SU-DHL-6 (cell line): ENCODE measurements around the gene TMEM131.
A peak's percentile ranks its signal among the peaks of the same experiment; 100 is the strongest.

Source experiments
- H2AFZ ChIP-seq: fragments of 200-600 bp; sonication (generic); 2 replicates; pipeline ENCODE4 v1.6.1; 2014; ENCODE audit warnings: low read depth, mild to moderate bottlenecking, moderate library complexity, mixed read lengths, antibody characterized with exemption, low read length; ENCODE audit not compliant: severe bottlenecking
- H3F3A ChIP-seq: fragments of 200-600 bp; shearing (Covaris generic); 2 replicates; pipeline ENCODE4 v1.6.0; 2016; ENCODE audit warnings: antibody characterized with exemption, mild to moderate bottlenecking; ENCODE audit not compliant: insufficient read depth
- H3K27ac ChIP-seq: fragments of 200-600 bp; sonication (generic); 2 replicates; pipeline ENCODE4 v1.5.1; 2016; ENCODE audit warnings: low read depth, mild to moderate bottlenecking, low read length, moderate library complexity, mixed read lengths
- H3K27me3 ChIP-seq: fragments of 200-600 bp; sonication (generic), shearing (Covaris generic); 2 replicates; pipeline ENCODE4 v1.6.0; 2014; ENCODE audit warnings: mild to moderate bottlenecking, low read length
- H3K36me3 ChIP-seq: fragments of 200-600 bp; sonication (generic); 2 replicates; pipeline ENCODE4 v1.6.1; 2014; ENCODE audit warnings: mild to moderate bottlenecking, low read length, mixed read lengths
- H3K4me2 ChIP-seq: fragments of 300-600, 200-600 bp; shearing (Covaris generic), sonication (generic); 2 replicates; pipeline ENCODE4 v1.6.0; 2014; ENCODE audit warnings: low read length, low read depth, mild to moderate bottlenecking; ENCODE audit not compliant: poor library complexity, severe bottlenecking
- H3K4me3 ChIP-seq: fragments of 200-600 bp; sonication (generic); 2 replicates; pipeline ENCODE4 v1.5.1; 2014; ENCODE audit warnings: antibody characterized with exemption, low read length, mild to moderate bottlenecking, mixed read lengths; ENCODE audit not compliant: insufficient read depth, poor library complexity, severe bottlenecking
- H3K79me2 ChIP-seq: fragments of 200-600 bp; sonication (generic); 2 replicates; pipeline ENCODE4 v1.6.1; 2014; ENCODE audit warnings: mild to moderate bottlenecking, low read length, moderate library complexity; ENCODE audit not compliant: insufficient read depth
- H3K9ac ChIP-seq: fragments of 200-600 bp; sonication (generic); 2 replicates; pipeline ENCODE4 v1.7.0; 2014; ENCODE audit warnings: mild to moderate bottlenecking, low read length
- H3K9me2 ChIP-seq: fragments of 200-600 bp; sonication (generic); replicated peaks from 2 replicates; pipeline ENCODE4 v1.6.1; 2014; ENCODE audit warnings: low read length; ENCODE audit not compliant: insufficient read depth
- H3K9me3 ChIP-seq: fragments of 200-600 bp; sonication (generic); 2 replicates; pipeline ENCODE4 v1.6.1; 2014; ENCODE audit warnings: low read length, mixed read lengths; ENCODE audit not compliant: insufficient read depth
- H4K20me1 ChIP-seq: fragments of 200-600 bp; sonication (generic); 2 replicates; pipeline ENCODE4 v1.6.1; 2014; ENCODE audit warnings: low read depth, mild to moderate bottlenecking, antibody characterized with exemption, low read length, moderate library complexity, mixed read lengths
- CTCF ChIP-seq: fragments of 200-600 bp; sonication (generic); IDR thresholded peaks from one replicate; pipeline ENCODE4 v1.5.1; 2017; ENCODE audit warnings: antibody characterized with exemption, mild to moderate bottlenecking, low read length, moderate library complexity; ENCODE audit not compliant: insufficient read depth, poor library complexity, severe bottlenecking
- EZH2phosphoT487 ChIP-seq: fragments of 200-600 bp; sonication (generic), shearing (Covaris generic); conservative IDR thresholded peaks from 2 replicates; pipeline ENCODE4 v1.6.1; 2018; ENCODE audit warnings: mild to moderate bottlenecking, antibody characterized with exemption, low read length, moderate library complexity, mixed read lengths

Gene TMEM131

GRCh38 chr2:97770445-97770844 lies 225.3 kb downstream of the TMEM131 start:
- no peak overlapping the region for H3K4me2 ChIP-seq
- no peak overlapping the region for H2AFZ ChIP-seq
- no peaks in the 10 kb centered on the region for H3K79me2 ChIP-seq
- TF ChIP-seq EZH2phosphoT487 (no peak), CTCF (no peak)
- no peaks in the 10 kb centered on the region for H3K36me3 ChIP-seq
- peaks cover 6% of the 10 kb centered on the region; the same call in 1 of the 2 replicates for H3F3A ChIP-seq
- H3K27ac ChIP-seq, result no peak overlapping the region
- H3K9me2 ChIP-seq, result no peaks in the 10 kb centered on the region
- no peak overlapping the region for H3K9ac ChIP-seq
- no peaks in the 10 kb centered on the region for H3K9me3 ChIP-seq
- no peak overlapping the region for H3K4me3 ChIP-seq
- H4K20me1 ChIP-seq, result no peaks in the 10 kb centered on the region
- H3K27me3 ChIP-seq, result no peaks in the 10 kb centered on the region

- Histone ChIP-seq H3K4me3 (no peak overlapping the region), H3K79me2 (no peaks in the 10 kb centered on the region), H4K20me1 (no peaks in the 10 kb centered on the region), H3F3A (peaks cover 6% of the 10 kb centered on the region; the same call in 1 of the 2 replicates), H3K4me2 (peak overlapping the region; percentile 48), H2AFZ (no peak overlapping the region), H3K36me3 (no peaks in the 10 kb centered on the region), H3K9ac (no peak overlapping the region), H3K27me3 (no peaks in the 10 kb centered on the region), H3K27ac (peak overlapping the region; percentile 79), H3K9me2 (no peaks in the 10 kb centered on the region), H3K9me3 (no peaks in the 10 kb centered on the region)
- TF ChIP-seq CTCF (no peak), EZH2phosphoT487 (no peak)
Observed at GRCh38 chr2:97769711-97770110, 226.0 kb downstream of the TMEM131 start.

GRCh38 chr2:97769308-97769707 lies 226.4 kb downstream of the TMEM131 start:
- H3K27ac ChIP-seq, result peak overlapping the region; percentile 79
- peaks cover 6% of the 10 kb centered on the region; the same call in 1 of the 2 replicates for H3F3A ChIP-seq

More at GRCh38 chr2:97769308-97769707, 226.4 kb downstream of the TMEM131 start:
- no peaks in the 10 kb centered on the region for H3K9me3 ChIP-seq
- H3K9ac ChIP-seq, result no peak overlapping the region
- no peaks in the 10 kb centered on the region for H3K9me2 ChIP-seq
- TF ChIP-seq CTCF (no peak), EZH2phosphoT487 (no peak)
- H3K79me2 ChIP-seq, result no peaks in the 10 kb centered on the region
- no peaks in the 10 kb centered on the region for H3K27me3 ChIP-seq
- H3K4me2 ChIP-seq, result peak overlapping the region; percentile 48
- no peak overlapping the region for H3K4me3 ChIP-seq
- no peak overlapping the region for H2AFZ ChIP-seq
- H3K36me3 ChIP-seq, result no peaks in the 10 kb centered on the region
- no peaks in the 10 kb centered on the region for H4K20me1 ChIP-seq
